Neural cell (in vitro differentiated cells): Measurements from ENCODE around the gene RGS12. TPM values are rescaled to one million over a fixed set of nuclear protein-coding genes. Genes with fewer than 3 reads are reported as not detected.

Source experiments
- H2AFZ ChIP-seq: fragments of 200-600, 300-800 bp; sonication (generic), shearing (Covaris generic); 2 replicates; pipeline ENCODE4 v1.6.0; 2014; ENCODE audit warnings: low read depth, mild to moderate bottlenecking, antibody characterized with exemption, low read length, moderate library complexity
- H3F3A ChIP-seq: fragments of 200-600 bp; shearing (Covaris generic); 2 replicates; pipeline ENCODE4 v1.6.1; 2016; ENCODE audit warnings: mild to moderate bottlenecking, moderate library complexity, mixed read lengths, antibody characterized with exemption, low read length; ENCODE audit not compliant: insufficient read depth, poor library complexity, severe bottlenecking
- H3K27ac ChIP-seq: fragments of 200-600, 300-800 bp; sonication (generic), shearing (Covaris generic); 2 replicates; pipeline ENCODE4 v1.5.1; 2014; ENCODE audit warnings: mild to moderate bottlenecking, low read length, moderate library complexity
- H3K27me3 ChIP-seq: fragments of 300-800, 200-600 bp; sonication (generic), shearing (Covaris generic); 2 replicates; pipeline ENCODE4 v1.6.0; 2014; ENCODE audit warnings: mild to moderate bottlenecking, low read depth, low read length, moderate library complexity; ENCODE audit not compliant: insufficient read depth
- H3K36me3 ChIP-seq: fragments of 300-800, 200-600 bp; sonication (generic), shearing (Covaris generic); 2 replicates; pipeline ENCODE4 v1.5.1; 2014; ENCODE audit warnings: mild to moderate bottlenecking, antibody characterized with exemption, low read length, moderate library complexity; ENCODE audit not compliant: insufficient read depth
- H3K4me2 ChIP-seq: fragments of 300-800, 200-600 bp; sonication (generic), shearing (Covaris generic); 2 replicates; pipeline ENCODE4 v1.6.0; 2014; ENCODE audit warnings: mild to moderate bottlenecking, low read length
- H3K4me3 ChIP-seq: fragments of 300-800, 200-600 bp; sonication (generic), shearing (Covaris generic); 2 replicates; pipeline ENCODE4 v1.5.1; 2014; ENCODE audit warnings: mild to moderate bottlenecking, low read length, moderate library complexity
- H3K79me2 ChIP-seq: fragments of 200-600 bp; shearing (Covaris generic); replicated peaks from 2 replicates; pipeline ENCODE4 v1.6.0; 2014; ENCODE audit warnings: mild to moderate bottlenecking, low read length, moderate library complexity; ENCODE audit not compliant: insufficient read depth
- H3K9ac ChIP-seq: fragments of 300-800, 200-600 bp; sonication (generic), shearing (Covaris generic); 2 replicates; pipeline ENCODE4 v1.6.1; 2016; ENCODE audit warnings: mild to moderate bottlenecking, low read length, mixed read lengths
- H3K9me2 ChIP-seq: fragments of 200-600 bp; shearing (Covaris generic); 2 replicates; pipeline ENCODE4 v1.6.1; 2016; ENCODE audit warnings: mild to moderate bottlenecking, low read length, mixed read lengths; ENCODE audit not compliant: insufficient read depth
- H3K9me3 ChIP-seq: fragments of 200-600, 300-800 bp; sonication (generic), shearing (Covaris generic); 2 replicates; pipeline ENCODE4 v1.6.1; 2016; ENCODE audit warnings: mild to moderate bottlenecking, mixed run types, low read length, moderate library complexity, mixed read lengths
- H4K20me1 ChIP-seq: fragments of 200-600 bp; shearing (Covaris generic); 2 replicates; pipeline ENCODE4 v1.6.1; 2016; ENCODE audit warnings: mild to moderate bottlenecking, mixed run types; ENCODE audit not compliant: insufficient read depth
- EP300 ChIP-seq: fragments of 450-650 bp; conservative IDR thresholded peaks from 2 replicates; pipeline ENCODE4 v1.6.1; 2014; ENCODE audit warnings: antibody characterized with exemption, mild to moderate bottlenecking, moderate library complexity; ENCODE audit not compliant: poor library complexity, severe bottlenecking
- EZH2 ChIP-seq: fragments of 200-600, 300-800 bp; shearing (Covaris generic), sonication (generic); IDR thresholded peaks from 2 replicates; pipeline ENCODE4 v1.6.1; 2014; ENCODE audit warnings: antibody characterized with exemption, low read length, borderline replicate concordance, mild to moderate bottlenecking; ENCODE audit not compliant: insufficient read depth, poor library complexity, severe bottlenecking
- MXI1 ChIP-seq: fragments of 450-650 bp; conservative IDR thresholded peaks from 2 replicates; pipeline ENCODE4 v1.6.1; 2014; ENCODE audit warnings: antibody characterized with exemption, mild to moderate bottlenecking; ENCODE audit not compliant: poor library complexity, severe bottlenecking
- POLR2AphosphoS5 ChIP-seq: IDR thresholded peaks from 2 replicates; pipeline ENCODE4 v1.6.1; 2012
- RAD21 ChIP-seq: fragments of 450-650 bp; conservative IDR thresholded peaks from 2 replicates; pipeline ENCODE4 v1.6.1; 2014; ENCODE audit warnings: antibody characterized with exemption, mild to moderate bottlenecking, moderate library complexity
- SMC3 ChIP-seq: fragments of 450-650 bp; conservative IDR thresholded peaks from 2 replicates; pipeline ENCODE4 v1.6.1; 2014; ENCODE audit warnings: antibody characterized with exemption, mild to moderate bottlenecking, moderate library complexity; ENCODE audit not compliant: poor library complexity
- TAF1 ChIP-seq: IDR thresholded peaks from 2 replicates; pipeline ENCODE4 v1.6.1; 2012; ENCODE audit warnings: low read depth
- polyA plus RNA-seq: library from polyadenylated mRNA; depleted of rRNA; stranded (reverse); fragments of >200 nt; gene quantifications from 2 replicates; pipeline ENCODE4 v1.2.3, GENCODE V29; 2014
- TF ChIP-seq, protein P1 (sequence below): fragments of 450-650 bp; IDR thresholded peaks from 2 replicates; pipeline ENCODE4 v1.5.1; 2014; ENCODE audit warnings: antibody characterized with exemption, mild to moderate bottlenecking, moderate library complexity; ENCODE audit not compliant: poor library complexity, severe bottlenecking
- TF ChIP-seq, protein P2 (sequence below): IDR thresholded peaks from 2 replicates; pipeline ENCODE4 v1.6.1; 2012; ENCODE audit warnings: borderline replicate concordance

Gene RGS12
- polyA plus RNA-seq, 1 donor from 2014 or later, result 66.4 TPM

DNA sequence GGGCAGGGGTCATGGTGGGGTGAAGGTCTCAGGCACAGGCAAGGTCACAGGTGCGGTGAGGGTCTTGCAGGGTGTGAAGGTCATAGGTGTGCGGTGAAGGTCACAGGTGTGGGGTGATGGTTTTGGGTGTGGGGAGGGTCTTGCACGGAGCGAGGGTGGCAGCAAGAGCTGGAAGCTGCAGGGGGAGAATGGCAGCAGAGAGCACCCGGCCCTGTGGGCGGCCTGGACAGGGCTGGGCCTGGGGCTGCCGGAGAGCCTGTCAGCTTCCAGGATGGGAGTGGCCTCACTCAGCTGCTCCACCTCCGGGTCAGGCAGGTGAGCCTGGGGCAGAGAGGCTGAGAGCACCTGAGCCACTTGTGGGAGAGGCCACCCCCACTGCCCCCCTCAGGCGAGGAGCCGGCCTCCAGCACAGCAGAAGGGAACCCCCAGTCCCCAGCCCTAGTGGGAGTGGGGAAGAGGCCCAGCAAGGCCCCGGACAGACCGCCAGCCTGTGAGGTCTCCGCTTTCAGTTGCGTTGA is 42.3 kb upstream of the RGS12 start:
- H3K79me2 ChIP-seq, result no peaks in the 10 kb centered on the region
- no peaks in the 10 kb centered on the region for H3K9me3 ChIP-seq
- no peaks in the 10 kb centered on the region for H3K36me3 ChIP-seq
- H3K9ac ChIP-seq, result peak overlapping the region; percentile 73
- H2AFZ ChIP-seq, result no peak overlapping the region
- TF ChIP-seq SMC3 (no peak), EZH2 (no peak), MXI1 (no peak), TAF1 (no peak), POLR2AphosphoS5 (no peak), RAD21 (no peak), EP300 (no peak)
- TF ChIP-seq, protein P1, sequence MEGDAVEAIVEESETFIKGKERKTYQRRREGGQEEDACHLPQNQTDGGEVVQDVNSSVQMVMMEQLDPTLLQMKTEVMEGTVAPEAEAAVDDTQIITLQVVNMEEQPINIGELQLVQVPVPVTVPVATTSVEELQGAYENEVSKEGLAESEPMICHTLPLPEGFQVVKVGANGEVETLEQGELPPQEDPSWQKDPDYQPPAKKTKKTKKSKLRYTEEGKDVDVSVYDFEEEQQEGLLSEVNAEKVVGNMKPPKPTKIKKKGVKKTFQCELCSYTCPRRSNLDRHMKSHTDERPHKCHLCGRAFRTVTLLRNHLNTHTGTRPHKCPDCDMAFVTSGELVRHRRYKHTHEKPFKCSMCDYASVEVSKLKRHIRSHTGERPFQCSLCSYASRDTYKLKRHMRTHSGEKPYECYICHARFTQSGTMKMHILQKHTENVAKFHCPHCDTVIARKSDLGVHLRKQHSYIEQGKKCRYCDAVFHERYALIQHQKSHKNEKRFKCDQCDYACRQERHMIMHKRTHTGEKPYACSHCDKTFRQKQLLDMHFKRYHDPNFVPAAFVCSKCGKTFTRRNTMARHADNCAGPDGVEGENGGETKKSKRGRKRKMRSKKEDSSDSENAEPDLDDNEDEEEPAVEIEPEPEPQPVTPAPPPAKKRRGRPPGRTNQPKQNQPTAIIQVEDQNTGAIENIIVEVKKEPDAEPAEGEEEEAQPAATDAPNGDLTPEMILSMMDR, result no peak
- TF ChIP-seq, protein P2, sequence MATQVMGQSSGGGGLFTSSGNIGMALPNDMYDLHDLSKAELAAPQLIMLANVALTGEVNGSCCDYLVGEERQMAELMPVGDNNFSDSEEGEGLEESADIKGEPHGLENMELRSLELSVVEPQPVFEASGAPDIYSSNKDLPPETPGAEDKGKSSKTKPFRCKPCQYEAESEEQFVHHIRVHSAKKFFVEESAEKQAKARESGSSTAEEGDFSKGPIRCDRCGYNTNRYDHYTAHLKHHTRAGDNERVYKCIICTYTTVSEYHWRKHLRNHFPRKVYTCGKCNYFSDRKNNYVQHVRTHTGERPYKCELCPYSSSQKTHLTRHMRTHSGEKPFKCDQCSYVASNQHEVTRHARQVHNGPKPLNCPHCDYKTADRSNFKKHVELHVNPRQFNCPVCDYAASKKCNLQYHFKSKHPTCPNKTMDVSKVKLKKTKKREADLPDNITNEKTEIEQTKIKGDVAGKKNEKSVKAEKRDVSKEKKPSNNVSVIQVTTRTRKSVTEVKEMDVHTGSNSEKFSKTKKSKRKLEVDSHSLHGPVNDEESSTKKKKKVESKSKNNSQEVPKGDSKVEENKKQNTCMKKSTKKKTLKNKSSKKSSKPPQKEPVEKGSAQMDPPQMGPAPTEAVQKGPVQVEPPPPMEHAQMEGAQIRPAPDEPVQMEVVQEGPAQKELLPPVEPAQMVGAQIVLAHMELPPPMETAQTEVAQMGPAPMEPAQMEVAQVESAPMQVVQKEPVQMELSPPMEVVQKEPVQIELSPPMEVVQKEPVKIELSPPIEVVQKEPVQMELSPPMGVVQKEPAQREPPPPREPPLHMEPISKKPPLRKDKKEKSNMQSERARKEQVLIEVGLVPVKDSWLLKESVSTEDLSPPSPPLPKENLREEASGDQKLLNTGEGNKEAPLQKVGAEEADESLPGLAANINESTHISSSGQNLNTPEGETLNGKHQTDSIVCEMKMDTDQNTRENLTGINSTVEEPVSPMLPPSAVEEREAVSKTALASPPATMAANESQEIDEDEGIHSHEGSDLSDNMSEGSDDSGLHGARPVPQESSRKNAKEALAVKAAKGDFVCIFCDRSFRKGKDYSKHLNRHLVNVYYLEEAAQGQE, result no peak
- no peaks in the 10 kb centered on the region for H3K27me3 ChIP-seq
- peak overlapping the region; percentile 96 for H3K27ac ChIP-seq
- no peaks in the 10 kb centered on the region for H4K20me1 ChIP-seq
- peak overlapping the region; percentile 53 for H3K4me3 ChIP-seq
- peaks cover 5% of the 10 kb centered on the region for H3F3A ChIP-seq
- H3K9me2 ChIP-seq, result no peaks in the 10 kb centered on the region
- H3K4me2 ChIP-seq, result no peak overlapping the region

DNA sequence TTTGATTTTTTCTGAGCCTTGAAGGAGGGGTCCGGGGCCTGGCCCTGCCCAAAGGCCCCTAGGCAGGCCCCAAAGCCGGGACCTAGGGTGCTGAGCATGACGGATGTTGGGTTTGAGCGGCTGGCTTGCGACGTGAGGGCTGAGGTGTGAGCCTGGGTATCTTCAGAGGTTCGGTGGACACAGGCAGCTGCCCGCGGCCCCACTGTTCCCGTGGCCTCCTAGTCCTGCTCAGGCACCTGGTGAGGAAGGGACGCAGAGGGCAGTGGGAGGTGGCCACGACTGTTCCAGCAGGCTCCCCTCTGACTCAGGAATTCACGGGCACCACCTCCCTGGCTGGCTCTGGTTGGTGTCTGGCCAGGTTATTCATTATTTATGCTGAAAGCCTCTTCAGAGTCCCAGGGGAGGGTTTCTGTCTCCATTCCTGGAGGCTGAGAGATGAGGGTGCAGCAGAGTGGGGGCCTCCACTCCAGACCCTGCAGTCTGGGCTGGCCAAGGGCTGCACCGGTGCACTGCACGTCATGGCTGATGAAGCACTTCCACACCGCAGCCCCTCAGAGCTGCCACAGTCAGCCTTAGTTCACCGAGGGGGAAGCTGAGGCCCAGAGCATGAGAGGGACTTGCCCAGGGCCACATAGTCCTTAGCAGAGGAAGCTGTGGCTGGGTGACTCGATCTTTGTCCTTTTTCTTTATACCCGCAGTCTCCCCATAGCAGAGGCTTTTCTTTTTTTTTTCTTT is 41.7 kb upstream of the RGS12 start:
- Histone ChIP-seq H3K4me3 (peak overlapping the region; percentile 53), H2AFZ (no peak overlapping the region), H3K9ac (peak overlapping the region; percentile 73), H3K4me2 (no peak overlapping the region), H3K9me2 (no peaks in the 10 kb centered on the region), H3F3A (peaks cover 5% of the 10 kb centered on the region), H3K9me3 (no peaks in the 10 kb centered on the region), H3K36me3 (no peaks in the 10 kb centered on the region), H3K79me2 (no peaks in the 10 kb centered on the region), H4K20me1 (no peaks in the 10 kb centered on the region), H3K27ac (no peak overlapping the region), H3K27me3 (no peaks in the 10 kb centered on the region)
- TF ChIP-seq RAD21, result no peak
- TF ChIP-seq SMC3, result no peak
- TF ChIP-seq EZH2, result no peak
- no peak for TF ChIP-seq MXI1
